Esophagus squamous epithelium (tissue), 5 donors: Measurements from ENCODE around the gene FAM118A. TPM values are rescaled to one million over a fixed set of nuclear protein-coding genes. Genes with fewer than 3 reads are reported as not detected.

Source experiments
- DNase-seq: peaks from one replicate; lab custom pipeline; 2025; lab: John Stamatoyannopoulos, UW
- H3K27ac ChIP-seq, 4 donors: fragments of 200-600 bp; sonication (generic); one replicate each; pipeline ENCODE4 v1.5.1; 2016 to 2019; ENCODE audit warnings: mild to moderate bottlenecking in 1 of 4
- H3K27me3 ChIP-seq, 4 donors: fragments of 200-600 bp; sonication (generic); 1 replicate in 3 of 4; 2 replicates in 1 of 4; pipeline versions ENCODE4 v1.5.1 to v1.6.0; 2017 to 2021; ENCODE audit warnings: antibody characterized with exemption in 1 of 4
- H3K36me3 ChIP-seq, 3 donors: fragments of 200-600 bp; sonication (generic); one replicate each; pipeline ENCODE4 v1.5.1; 2016 to 2019
- H3K4me1 ChIP-seq, 3 donors: fragments of 200-600 bp; sonication (generic); one replicate each; pipeline ENCODE4 v1.5.1; 2017 to 2019
- H3K4me3 ChIP-seq, 4 donors: fragments of 200-600 bp; sonication (generic); 1 replicate in 3 of 4; 2 replicates in 1 of 4; pipeline ENCODE4 v1.5.1; 2016 to 2019; ENCODE audit warnings: mild to moderate bottlenecking in 2 of 4, moderate library complexity in 1 of 4
- H3K9me3 ChIP-seq, 3 donors: fragments of 200-600 bp; sonication (generic); one replicate each; pipeline ENCODE4 v1.5.1; 2016 to 2019
- POLR2A ChIP-seq, 4 donors: fragments of 450-650 bp; IDR thresholded peaks; one replicate each; pipeline ENCODE4 v1.6.1; 2017; ENCODE audit warnings: antibody characterized with exemption in 4 of 4, mild to moderate bottlenecking in 4 of 4, moderate library complexity in 3 of 4
- WGBS, 2 donors: methylation state at CpG; one replicate each; pipeline ENCODE4 v1.1.5; 2018; 5-methylcytosine and 5-hydroxymethylcytosine counted together
- intact Hi-C: fragments of 100-400 bp; cut with DNase I; formaldehyde crosslinking; loops from one replicate; pipeline ENCODE4 v1.15.0; 2022
- total RNA-seq, 4 donors: library from RNA; depleted of rRNA; stranded (reverse); fragments of >200 nt; gene quantifications; one replicate each; pipeline ENCODE4 v1.1.0, GENCODE V29; 2016
- TF ChIP-seq, protein P1 (sequence below), 6 experiments: fragments of 450-650 bp in 4 of 6; fragments of 200-600 bp in 2 of 6; sonication (generic) in 2 of 6; IDR thresholded peaks; one replicate each; pipeline ENCODE4 v1.5.1; 2016 to 2019; ENCODE audit warnings: antibody characterized with exemption in 6 of 6, mild to moderate bottlenecking in 4 of 6, moderate library complexity in 4 of 6
- donor health status: DM: yes; HTN: yes; CAD: no.

The FAM118A gene
- total RNA-seq, 4 donors from 2014 or later, result 12.5 to 95.4 (median 18.8) TPM

DNA sequence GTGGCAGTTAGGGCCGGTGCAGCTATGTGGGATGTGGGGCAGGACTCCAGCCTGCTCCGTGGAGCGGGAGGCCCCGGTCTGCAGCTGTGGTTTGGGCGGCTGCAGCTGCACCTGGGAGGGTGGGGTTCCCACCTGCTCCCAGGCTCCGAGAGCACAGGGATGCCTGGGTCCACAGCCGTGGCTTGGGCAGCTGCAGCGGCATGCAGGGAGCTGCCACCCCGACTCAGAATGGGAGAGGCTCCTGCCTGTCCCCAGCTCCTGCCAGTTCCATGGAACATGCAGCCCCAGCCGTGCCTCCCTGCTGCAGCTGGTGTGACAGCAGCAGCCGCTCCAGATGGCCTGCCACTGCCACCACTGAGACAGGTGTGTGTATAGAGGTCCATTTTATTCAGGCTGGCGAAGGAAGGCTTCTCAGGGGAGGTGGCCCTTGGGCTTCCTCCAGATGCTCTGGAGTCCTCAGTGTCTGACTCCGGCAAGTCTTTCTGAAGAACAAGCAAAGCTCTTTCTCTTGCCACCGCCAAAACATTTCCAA, 46.7 kb upstream of the FAM118A start:
- TF ChIP-seq POLR2A (IDR thresholded peaks at IDR 0.05), result no peak
- TF ChIP-seq, protein P1, sequence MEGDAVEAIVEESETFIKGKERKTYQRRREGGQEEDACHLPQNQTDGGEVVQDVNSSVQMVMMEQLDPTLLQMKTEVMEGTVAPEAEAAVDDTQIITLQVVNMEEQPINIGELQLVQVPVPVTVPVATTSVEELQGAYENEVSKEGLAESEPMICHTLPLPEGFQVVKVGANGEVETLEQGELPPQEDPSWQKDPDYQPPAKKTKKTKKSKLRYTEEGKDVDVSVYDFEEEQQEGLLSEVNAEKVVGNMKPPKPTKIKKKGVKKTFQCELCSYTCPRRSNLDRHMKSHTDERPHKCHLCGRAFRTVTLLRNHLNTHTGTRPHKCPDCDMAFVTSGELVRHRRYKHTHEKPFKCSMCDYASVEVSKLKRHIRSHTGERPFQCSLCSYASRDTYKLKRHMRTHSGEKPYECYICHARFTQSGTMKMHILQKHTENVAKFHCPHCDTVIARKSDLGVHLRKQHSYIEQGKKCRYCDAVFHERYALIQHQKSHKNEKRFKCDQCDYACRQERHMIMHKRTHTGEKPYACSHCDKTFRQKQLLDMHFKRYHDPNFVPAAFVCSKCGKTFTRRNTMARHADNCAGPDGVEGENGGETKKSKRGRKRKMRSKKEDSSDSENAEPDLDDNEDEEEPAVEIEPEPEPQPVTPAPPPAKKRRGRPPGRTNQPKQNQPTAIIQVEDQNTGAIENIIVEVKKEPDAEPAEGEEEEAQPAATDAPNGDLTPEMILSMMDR (IDR thresholded peaks at IDR 0.05), result no peak
- DNase-seq, result no peak
- H3K4me1 ChIP-seq, result peaks cover 15 to 24% (median 16%) of the 10 kb centered on the region in 3 donors
- H3K36me3 ChIP-seq, result no peaks in the 10 kb centered on the region
- H3K27ac ChIP-seq, result peak overlapping the region in 3 of 4 donors; percentile 9 to 59 (median 55)
- no peak overlapping the region for H3K4me3 ChIP-seq
- WGBS, 2 donors, result 60% methylated on average over 1 of the region's 14 CpGs; no CpG with 5 or more reads in 1 of the 2 donors
- intact Hi-C loops, result no loop called here
- no peaks in the 10 kb centered on the region for H3K27me3 ChIP-seq
- no peaks in the 10 kb centered on the region for H3K9me3 ChIP-seq

DNA sequence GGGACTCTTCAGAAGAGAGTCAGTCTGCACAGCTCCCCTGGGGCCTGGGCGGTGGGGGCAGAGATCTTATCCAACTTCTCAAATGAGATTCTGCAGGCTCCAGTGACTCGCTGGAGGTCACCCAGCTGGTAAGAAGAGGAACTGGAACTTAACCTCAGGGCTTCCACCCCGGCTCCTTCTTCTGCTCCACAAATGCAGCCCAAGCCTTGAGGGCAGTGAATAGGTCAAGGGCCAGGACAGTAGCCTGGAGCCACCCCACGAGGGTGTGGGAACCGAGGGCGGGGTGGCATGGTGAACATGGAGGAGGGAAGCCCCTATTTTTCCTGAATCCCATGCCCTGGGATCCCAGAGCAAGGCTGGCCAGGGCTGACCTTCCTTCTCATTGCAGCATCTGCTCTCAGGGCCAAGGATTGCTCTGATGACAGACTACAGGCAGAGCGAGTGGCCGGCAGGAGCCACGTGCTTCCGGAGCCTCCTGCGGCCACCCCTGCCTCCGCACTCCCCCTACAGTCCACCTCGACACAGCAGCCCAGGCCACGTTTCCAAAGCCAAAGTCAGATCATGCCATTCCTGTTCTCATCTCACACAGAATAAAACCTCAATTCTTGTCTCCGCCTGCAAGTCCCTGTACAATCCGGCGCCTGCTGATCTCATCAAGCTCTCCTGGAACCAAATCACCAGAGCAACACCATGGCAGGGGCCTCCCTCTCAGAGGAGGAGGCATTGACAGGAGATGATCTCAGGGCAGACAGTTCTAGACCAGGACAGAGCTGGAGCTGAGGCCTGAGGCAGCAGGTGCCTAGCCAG, 46.1 kb upstream of the FAM118A start:
- TF ChIP-seq, protein P1 (IDR thresholded peaks at IDR 0.05), result peak; percentile 27 to 72 (median 60)
- TF ChIP-seq POLR2A (IDR thresholded peaks at IDR 0.05), result no peak
- Histone ChIP-seq H3K4me3 (no peak overlapping the region), H3K27me3 (no peaks in the 10 kb centered on the region), H3K9me3 (no peaks in the 10 kb centered on the region), H3K27ac (peak overlapping the region; percentile 9 to 59 (median 56)), H3K4me1 (peaks cover 18 to 30% (median 19%) of the 10 kb centered on the region in 3 donors), H3K36me3 (no peaks in the 10 kb centered on the region)
- intact Hi-C loops, result no loop called here
- WGBS, 2 donors, result 9 to 24% methylated on average over 7 to 14 of the region's 17 CpGs
- no peak for DNase-seq

DNA sequence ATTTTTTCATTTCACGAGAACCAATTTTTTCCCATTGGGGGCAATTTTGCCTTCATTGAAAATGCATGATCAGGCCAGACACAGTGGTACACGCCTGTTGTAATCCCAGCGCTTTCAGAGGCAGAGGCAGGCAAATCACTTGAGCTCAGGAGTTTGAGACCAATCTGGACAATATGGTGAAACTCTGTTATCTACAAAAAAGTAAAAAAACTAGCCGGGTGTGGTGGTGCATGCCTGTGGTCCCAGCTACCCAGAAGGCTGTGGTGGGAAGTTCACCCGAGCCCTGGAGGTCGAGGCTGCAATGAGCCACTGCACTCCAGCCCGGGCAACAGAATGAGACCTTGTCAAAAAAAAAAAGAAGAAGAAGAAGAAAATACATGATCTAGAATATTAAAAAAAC, 44.2 kb upstream of the FAM118A start:
- WGBS, 2 donors, result 70 to 79% methylated on average over 7 of the region's 7 CpGs
- H3K27me3 ChIP-seq, result no peaks in the 10 kb centered on the region
- H3K4me1 ChIP-seq, result peaks cover 22 to 49% (median 27%) of the 10 kb centered on the region in 3 donors
- intact Hi-C loops, result no loop called here
- TF ChIP-seq POLR2A (IDR thresholded peaks at IDR 0.05), result no peak
- TF ChIP-seq, protein P1 (IDR thresholded peaks at IDR 0.05), result no peak
- no peaks in the 10 kb centered on the region for H3K9me3 ChIP-seq
- no peak for DNase-seq
- H3K27ac ChIP-seq, result no peak overlapping the region
- no peak overlapping the region for H3K4me3 ChIP-seq
- no peaks in the 10 kb centered on the region for H3K36me3 ChIP-seq

DNA sequence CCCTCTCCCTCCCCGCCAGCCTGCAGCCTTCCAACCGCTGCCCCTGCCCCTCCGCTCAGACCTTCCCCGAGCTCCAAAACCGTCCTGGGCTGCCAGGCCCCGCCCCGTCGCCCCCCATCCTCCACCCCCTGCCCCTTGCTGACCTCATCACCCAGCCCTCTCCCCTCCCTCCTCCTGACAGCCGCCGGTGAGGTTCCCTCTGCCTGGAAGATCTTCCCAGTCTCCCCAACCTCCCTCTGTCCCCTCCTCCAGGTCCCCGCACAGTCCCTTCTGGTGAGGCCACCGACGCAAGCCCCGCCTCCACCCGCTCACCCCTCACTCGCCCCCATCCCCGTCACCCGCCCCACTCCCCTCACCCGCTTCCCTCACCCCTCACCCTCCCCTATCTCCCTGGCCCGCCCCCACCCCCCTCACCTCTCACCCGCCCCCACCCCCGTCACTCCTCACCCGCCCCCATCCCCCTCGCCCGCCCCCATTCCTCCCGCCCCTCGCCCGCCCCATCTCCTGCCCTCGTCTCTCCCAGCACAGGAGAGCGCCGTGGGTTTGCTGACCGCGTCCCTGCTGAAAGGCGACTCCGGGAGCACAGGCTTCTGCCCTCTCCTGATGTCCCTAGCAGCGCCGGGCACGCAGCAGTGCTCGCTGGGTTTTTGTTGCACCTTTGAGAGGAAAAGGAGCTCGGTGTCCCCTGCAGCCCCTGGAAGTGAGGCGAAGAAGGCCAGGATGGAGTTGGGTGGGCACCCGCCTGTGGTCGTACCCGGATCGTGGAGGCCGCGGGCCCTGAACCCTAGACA, 41.4 kb upstream of the FAM118A start:
- H3K36me3 ChIP-seq, result no peaks in the 10 kb centered on the region
- whole genome bisulfite sequencing, 2 donors, result 2 to 7% methylated on average over 7 to 18 of the region's 47 CpGs
- TF ChIP-seq, protein P1 (IDR thresholded peaks at IDR 0.05), result no peak
- TF ChIP-seq POLR2A (IDR thresholded peaks at IDR 0.05), result no peak
- H3K27me3 ChIP-seq, result no peaks in the 10 kb centered on the region
- peaks cover 19 to 62% (median 27%) of the 10 kb centered on the region in 3 donors for H3K4me1 ChIP-seq
- peak overlapping the region; percentile 38 to 64 (median 58) for H3K4me3 ChIP-seq
- no peaks in the 10 kb centered on the region for H3K9me3 ChIP-seq
- H3K27ac ChIP-seq, result peak overlapping the region; percentile 35 to 84 (median 70)
- DNase-seq, result no peak
- intact Hi-C loops, result no loop called here
